GM19043 (cell line): ENCODE data around the gene STX5.
A peak's percentile ranks its signal among the peaks of the same experiment; 100 is the strongest.
"Not testable (repeated sequence)": the region's sequence is repeated elsewhere in the genome, so short reads cannot be mapped to it uniquely, and the experiment has no call there.

ENCODE experiments used
- ATAC-seq: cut with Tn5 transposase; IDR thresholded peaks from one replicate; pipeline ENCODE4 v1.9.1; 2021; ENCODE audit warnings: low read depth; ENCODE audit not compliant: unreplicated experiment

STX5 gene, protein sequence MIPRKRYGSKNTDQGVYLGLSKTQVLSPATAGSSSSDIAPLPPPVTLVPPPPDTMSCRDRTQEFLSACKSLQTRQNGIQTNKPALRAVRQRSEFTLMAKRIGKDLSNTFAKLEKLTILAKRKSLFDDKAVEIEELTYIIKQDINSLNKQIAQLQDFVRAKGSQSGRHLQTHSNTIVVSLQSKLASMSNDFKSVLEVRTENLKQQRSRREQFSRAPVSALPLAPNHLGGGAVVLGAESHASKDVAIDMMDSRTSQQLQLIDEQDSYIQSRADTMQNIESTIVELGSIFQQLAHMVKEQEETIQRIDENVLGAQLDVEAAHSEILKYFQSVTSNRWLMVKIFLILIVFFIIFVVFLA

GRCh38 chr11:62831520-62832335, at the start of gene STX5:
Gene STX5 (minus strand): TSS chr11:62832051. CDS start chr11:62831243, 808 bp downstream.
- ATAC-seq = peak; percentile 79

- peak; percentile 80 for ATAC-seq
These were observed 49.1 kb upstream of the STX5 start, which contains the start of gene SLC3A2 for GRCh38 chr11:62880803-62881578. Gene SLC3A2 (plus strand): TSS chr11:62880896. CDS start chr11:62881024, 128 bp downstream.

DNA sequence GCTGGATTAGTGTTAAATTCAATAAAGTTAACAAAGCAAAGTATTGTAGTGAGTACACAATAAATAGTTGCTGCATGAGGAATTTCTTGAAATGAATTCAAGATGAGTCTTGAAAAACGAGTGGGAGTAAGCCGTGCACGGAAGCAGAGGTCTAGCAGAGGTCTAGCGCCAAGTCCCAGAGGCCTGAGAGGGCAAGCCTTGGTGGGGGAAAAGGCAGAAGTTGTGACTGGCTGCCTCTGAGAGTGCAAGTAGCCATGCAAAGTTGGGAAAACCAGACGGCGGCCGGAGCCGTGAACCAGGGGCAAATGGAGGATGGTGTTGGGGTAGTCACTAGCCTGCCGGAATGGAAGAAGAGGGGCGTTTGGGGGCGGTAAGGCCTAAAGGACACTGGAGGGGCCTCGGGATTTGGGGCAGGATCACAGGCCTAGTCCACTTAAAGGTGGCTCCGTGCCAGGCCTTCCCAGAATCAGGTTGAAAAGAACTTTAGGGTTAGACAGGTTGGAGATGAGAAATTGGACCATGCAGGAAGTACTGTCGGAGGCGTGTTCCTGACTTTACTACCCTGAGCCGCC, 48.5 kb upstream of the STX5 start:
- ATAC-seq = peak; percentile 12

DNA sequence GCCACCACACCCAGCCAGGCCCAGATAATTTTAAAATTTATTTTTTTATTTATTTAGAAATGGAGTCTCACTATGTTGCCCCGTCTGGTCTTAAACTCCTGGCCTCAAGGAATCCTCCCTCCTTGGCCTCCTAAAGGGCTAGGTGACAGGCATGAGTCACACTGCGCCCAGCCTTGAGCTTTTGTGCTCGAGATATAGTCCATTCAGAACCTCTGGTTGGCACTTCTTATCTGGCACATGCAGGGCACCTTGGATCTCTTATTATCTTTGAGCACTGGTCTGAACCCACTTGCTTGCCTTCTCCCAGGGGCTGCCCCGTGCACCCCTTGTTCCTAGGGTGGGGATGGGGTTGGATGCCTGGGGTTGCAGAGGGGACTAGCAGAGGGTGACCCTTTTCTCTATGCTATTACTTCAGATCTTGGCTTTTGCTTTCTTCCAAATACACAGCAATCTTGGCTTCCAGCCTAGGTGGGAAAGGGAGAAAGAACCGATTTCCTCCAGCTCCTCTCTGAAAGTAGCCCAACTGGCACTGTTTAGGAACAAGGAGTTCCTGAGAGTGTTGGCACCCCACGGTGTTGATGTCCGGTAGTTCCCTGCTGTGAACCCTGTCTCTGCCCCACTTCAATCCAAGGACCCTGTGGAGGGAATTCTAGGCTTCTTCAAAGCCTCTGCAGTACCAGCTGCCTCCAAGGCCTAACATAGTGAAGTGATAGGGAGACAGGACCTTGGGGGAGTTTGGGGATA, 47.6 kb upstream of the STX5 start:
- no peak for ATAC-seq

DNA sequence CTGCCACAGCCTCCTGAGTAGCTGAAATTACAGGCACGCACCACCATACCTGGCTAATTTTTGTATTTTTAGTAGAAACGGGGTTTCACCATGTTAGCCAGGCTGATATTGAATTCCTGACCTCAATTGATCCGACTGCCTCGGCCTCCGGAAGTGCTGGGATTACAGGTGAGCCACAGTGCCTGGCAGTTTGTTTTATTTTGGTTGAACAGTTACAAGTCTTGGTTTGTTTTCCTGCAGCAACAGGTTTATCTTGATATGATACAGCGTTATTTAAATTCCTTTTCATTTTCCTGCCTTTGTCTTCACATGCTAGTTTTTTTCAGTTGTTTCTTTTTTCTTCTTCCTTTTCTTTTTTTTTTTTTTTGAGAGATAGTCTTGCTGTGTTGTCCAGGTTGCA, 44.9 kb upstream of the STX5 start:
- ATAC-seq = no peak

- no peak for ATAC-seq
These were observed 44.0 kb upstream of the STX5 start for GRCh38 chr11:62875698-62876478.

DNA sequence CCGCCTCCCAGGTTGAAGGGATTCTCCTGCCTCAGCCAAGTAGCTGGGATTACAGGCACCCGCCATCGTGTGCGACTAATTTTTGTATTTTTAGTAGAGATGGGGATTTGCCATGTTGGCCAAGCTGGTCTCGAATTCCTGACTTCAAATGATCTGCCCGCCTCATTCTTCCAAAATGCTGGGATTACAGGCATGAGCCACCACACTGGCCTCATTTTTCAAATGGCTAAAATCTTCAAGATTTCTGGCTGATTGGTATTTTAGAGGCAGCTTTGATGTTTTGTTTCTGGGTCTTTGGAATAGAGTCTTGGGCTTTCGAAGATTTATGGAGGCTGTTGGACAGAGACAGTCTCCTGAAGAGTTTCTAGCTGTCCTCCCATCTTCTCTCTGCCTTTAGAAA, 43.0 kb upstream of the STX5 start:
- no peak for ATAC-seq

GRCh38 chr11:62865635-62866034, 33.8 kb upstream of the STX5 start:
- no peak for ATAC-seq

DNA sequence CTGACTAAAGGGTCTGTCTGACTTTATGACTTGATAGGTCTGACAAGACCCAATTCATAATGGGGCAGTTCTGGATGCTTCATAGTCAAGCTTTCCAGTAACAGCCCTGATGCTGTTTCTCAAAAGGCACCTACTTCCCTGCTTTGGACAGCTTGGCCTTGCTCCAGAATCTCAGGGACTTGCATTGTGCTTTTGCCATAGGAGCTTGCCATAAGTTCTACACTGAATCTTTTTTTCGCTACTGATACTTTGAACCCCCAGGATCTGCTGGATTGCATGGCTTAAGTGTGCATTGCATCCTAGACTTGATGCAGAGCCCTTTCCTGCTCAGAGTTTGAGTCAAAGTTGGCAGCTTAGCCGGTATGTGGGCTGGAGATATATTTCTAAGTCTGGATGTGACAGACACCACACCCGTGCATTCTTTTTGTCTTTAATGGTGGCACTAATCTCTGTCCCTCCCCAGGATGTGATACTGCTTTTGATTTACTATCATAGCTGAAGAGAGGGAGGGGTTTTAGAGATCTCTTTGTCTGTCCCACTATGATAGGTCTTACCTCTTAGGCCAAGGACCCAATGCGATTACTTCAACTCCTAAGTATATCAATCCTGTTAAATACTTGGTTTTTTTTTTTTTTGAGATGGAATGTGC, 32.0 kb upstream of the STX5 start:
- ATAC-seq = no peak

GRCh38 chr11:62861564-62862192, 29.8 kb upstream of the STX5 start:
- not testable (repeated sequence) for ATAC-seq

DNA sequence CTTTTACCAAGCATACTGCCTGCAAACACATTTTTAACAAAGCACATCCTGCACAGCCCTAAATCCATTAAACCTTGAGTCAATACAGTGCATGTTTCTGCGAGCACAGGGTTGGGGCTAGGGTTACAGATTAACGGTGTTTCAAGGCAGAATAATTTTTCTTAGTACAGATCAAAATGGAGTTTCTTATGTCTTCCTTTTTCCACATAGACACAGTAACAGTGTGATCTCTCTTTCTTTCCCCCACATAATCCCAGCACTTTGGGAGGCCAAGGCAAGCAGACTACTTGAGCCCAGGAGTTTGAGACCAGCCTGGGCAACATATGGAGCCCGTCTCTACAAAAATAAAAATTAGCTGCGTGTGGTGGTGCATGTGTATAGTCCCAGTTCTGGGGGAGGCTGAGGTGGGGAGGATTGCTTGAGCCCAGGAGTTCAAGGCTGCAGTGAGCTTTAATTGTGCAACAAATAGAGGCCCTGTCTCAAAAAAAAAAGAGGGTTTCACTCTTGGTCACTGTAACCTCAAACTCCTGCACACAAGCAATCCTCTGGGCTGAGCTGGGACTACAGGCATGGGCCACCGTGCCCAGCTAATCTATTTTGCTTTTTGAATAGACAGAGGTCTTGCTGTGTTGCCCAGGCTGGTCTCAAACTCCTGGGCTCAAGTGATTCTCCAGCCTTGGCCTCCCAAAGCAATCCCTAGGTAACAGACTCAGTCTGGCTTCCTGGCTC, 29.1 kb upstream of the STX5 start:
- ATAC-seq = no peak

- not testable (repeated sequence) for ATAC-seq
These were observed 27.4 kb upstream of the STX5 start for GRCh38 chr11:62859281-62859703.

- no peak for ATAC-seq
These were observed 26.4 kb upstream of the STX5 start for GRCh38 chr11:62858201-62858600.

DNA sequence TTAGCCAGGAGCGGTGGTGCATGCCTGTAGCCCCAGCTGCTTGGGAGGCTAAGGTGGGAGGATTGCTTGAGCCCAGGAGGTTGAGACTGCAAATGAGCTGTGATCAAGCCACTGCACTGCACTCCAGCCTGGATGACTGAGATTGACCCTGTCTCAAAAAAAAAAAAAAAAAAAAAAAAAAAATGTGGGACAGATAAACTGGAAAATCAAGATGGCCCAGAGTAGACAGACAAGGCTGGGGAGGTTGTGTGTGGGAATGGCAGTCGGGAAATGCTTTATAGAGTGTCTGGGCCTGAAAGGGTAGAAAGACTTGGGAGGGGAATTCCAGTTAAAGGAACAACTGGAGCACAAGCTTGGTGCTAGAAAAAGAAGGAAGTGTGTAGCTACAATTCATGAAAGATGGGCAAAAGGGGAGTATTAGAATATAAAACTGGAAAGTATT, 25.7 kb upstream of the STX5 start:
- no peak for ATAC-seq

DNA sequence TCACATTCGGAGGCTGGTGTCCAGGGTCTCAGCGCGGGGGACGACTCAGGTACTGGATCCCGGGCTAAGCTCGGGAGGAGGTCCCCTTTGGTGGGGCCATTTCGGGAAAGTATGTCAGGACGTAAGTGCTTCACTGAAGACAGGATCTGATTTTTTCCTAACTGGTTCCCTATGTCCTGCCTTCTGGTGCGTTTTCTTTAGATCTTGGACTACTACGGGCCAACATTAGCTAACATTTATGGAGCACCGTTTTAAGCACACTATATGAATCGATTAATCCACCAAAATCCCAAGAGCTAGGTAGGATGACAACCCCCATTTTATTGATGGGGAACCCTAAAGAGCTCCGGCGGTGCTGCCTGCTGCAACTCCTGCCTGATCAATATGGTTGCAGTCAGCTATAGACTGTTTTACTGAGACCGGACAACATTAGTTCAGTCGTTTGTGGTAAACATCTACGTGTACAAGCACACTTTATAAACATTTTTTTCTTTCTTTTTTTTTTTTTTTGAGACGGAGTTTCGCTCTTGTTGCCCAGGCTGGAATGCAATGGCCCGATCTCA, 24.6 kb upstream of the STX5 start:
- no peak for ATAC-seq

DNA sequence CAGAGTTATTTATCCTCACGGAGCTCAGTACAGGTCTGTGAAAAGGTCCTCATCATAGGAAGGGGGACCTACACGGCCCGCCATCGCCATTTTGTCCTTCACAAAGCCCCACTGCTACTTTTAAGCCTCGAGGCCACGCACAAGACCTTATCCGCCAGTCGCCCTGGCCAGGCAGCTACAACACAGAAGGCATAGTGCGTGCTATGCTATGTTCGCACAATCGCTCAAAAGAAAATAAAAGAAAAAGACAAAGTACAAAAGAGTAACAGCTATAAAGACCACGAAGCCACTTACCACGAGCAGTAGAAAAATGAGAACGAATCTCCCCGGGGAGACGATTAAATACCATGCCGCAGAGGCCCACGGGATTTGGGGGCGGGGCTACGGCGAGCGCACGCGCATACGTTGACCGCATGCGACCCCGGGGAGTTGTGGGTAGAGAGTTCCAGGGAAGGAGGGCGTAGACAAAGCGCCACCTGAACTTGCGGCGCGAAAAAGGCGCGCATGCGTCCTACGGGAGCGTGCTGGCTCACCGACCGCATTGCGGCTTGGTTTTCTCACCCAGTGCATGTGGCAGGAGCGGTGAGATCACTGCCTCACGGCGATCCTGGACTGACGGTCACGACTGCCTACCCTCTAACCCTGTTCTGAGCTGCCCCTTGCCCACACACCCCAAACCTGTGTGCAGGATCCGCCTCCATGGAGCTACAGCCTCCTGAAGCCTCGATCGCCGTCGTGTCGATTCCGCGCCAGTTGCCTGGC, 23.9 kb upstream of the STX5 start:
- ATAC-seq = peak; percentile 78
